IMR-90 (cell line): Measurements from ENCODE around the gene ALPK3. TPM values are rescaled to one million over a fixed set of nuclear protein-coding genes. Genes with fewer than 3 reads are reported as not detected.

Experiments used
- ATAC-seq: fragments of 200-7000 bp; cut with Tn5 transposase; 2 replicates; pipeline ENCODE4 v1.9.1; 2020; ENCODE audit warnings: low read depth, mild to moderate bottlenecking, moderate library complexity
- BruUV-seq: library from RNA; stranded (reverse); fragments of 400-500 nt; replicated peaks from 2 replicates; lab custom pipeline; 2021; lab: Mats Ljungman, UMichigan
- CTCF ChIA-PET: fragments of 300-600 bp; formaldehyde crosslinking; extraction: SDS; loops from one replicate; lab custom pipeline; 2021; ENCODE audit warnings: antibody characterized with exemption; lab: Yijun Ruan, JAX
- POLR2A ChIA-PET: fragments of 300-600 bp; sonication (Branson Sonifier 250); formaldehyde crosslinking; loops from one replicate; lab custom pipeline; 2022; ENCODE audit warnings: antibody characterized with exemption; ENCODE audit not compliant: unreplicated experiment; lab: Charles Lee
- DNase-seq: peaks from one replicate; pipeline ENCODE4 v3.0.0; 2013
- H2AFZ ChIP-seq: replicated peaks from 2 replicates; pipeline ENCODE3; 2013; ENCODE audit warnings: low read length, mild to moderate bottlenecking; ENCODE audit not compliant: poor library complexity
- H2AK5ac ChIP-seq: 2 replicates; pipeline ENCODE4 v1.6.1; 2013; ENCODE audit warnings: low read depth, low read length, inconsistent platforms
- H2AK9ac ChIP-seq: replicated peaks from 2 replicates; pipeline ENCODE3; 2013; ENCODE audit warnings: mild to moderate bottlenecking, low read depth, low read length, moderate library complexity; ENCODE audit not compliant: poor library complexity
- H2BK120ac ChIP-seq: 2 replicates; pipeline ENCODE4 v1.6.1; 2013; ENCODE audit warnings: low read depth, low read length, inconsistent platforms
- H2BK15ac ChIP-seq: 3 replicates; pipeline ENCODE4 v1.6.1; 2013; ENCODE audit warnings: low read depth, low read length, inconsistent platforms
- H2BK20ac ChIP-seq: 2 replicates; pipeline ENCODE4 v1.6.1; 2013; ENCODE audit warnings: low read depth, mild to moderate bottlenecking, inconsistent platforms, low read length, moderate library complexity
- H2BK5ac ChIP-seq: 2 replicates; pipeline ENCODE4 v1.6.1; 2013; ENCODE audit warnings: mild to moderate bottlenecking, low read depth, low read length, inconsistent platforms; ENCODE audit not compliant: poor library complexity, severe bottlenecking
- H3K14ac ChIP-seq: replicated peaks from 2 replicates; pipeline ENCODE4 v1.6.1; 2013; ENCODE audit warnings: low read depth, low read length, inconsistent platforms
- H3K18ac ChIP-seq: 2 replicates; pipeline ENCODE4 v1.6.1; 2013; ENCODE audit warnings: low read depth, low read length, control low read depth
- H3K23ac ChIP-seq: 2 replicates; pipeline ENCODE4 v1.6.1; 2013; ENCODE audit warnings: low read depth, low read length, inconsistent platforms
- H3K27ac ChIP-seq: 2 replicates; pipeline ENCODE4 v1.5.1; 2013; ENCODE audit warnings: mild to moderate bottlenecking, control low read depth, low read length; ENCODE audit not compliant: insufficient read depth
- H3K27me3 ChIP-seq: 2 replicates; pipeline ENCODE4 v1.6.1; 2013; ENCODE audit warnings: low read length; ENCODE audit not compliant: control insufficient read depth, insufficient read depth
- H3K36me3 ChIP-seq: 2 replicates; pipeline ENCODE4 v1.6.1; 2013; ENCODE audit warnings: low read length, mixed read lengths; ENCODE audit not compliant: control insufficient read depth, insufficient read depth
- H3K4ac ChIP-seq: 2 replicates; pipeline ENCODE4 v1.6.1; 2013; ENCODE audit warnings: low read depth, low read length, inconsistent platforms
- H3K4me1 ChIP-seq: 2 replicates; pipeline ENCODE4 v1.6.1; 2013; ENCODE audit warnings: low read length, mixed read lengths; ENCODE audit not compliant: control insufficient read depth, insufficient read depth
- H3K4me2 ChIP-seq: 2 replicates; pipeline ENCODE4 v1.6.1; 2013; ENCODE audit warnings: low read depth, mild to moderate bottlenecking, control low read depth, low read length, moderate library complexity
- H3K4me3 ChIP-seq: 2 replicates; pipeline ENCODE4 v1.5.1; 2013; ENCODE audit warnings: low read depth, mild to moderate bottlenecking, control low read depth, low read length, moderate library complexity; ENCODE audit not compliant: insufficient read depth
- H3K56ac ChIP-seq: 2 replicates; pipeline ENCODE4 v1.6.1; 2013; ENCODE audit warnings: low read length, inconsistent platforms; ENCODE audit not compliant: insufficient read depth; ENCODE audit errors: extremely low read depth
- H3K79me1 ChIP-seq, 2 experiments: 2 replicates each; pipeline ENCODE4 v1.6.1; 2013; ENCODE audit warnings: low read length in 2 of 2, inconsistent platforms in 1 of 2, low read depth in 1 of 2
- H3K9ac ChIP-seq: 2 replicates; pipeline ENCODE4 v1.6.1; 2013; ENCODE audit warnings: low read depth, low read length, control low read depth
- H3K9me1 ChIP-seq: 2 replicates; pipeline ENCODE4 v1.6.1; 2013; ENCODE audit warnings: low read length, inconsistent platforms; ENCODE audit not compliant: insufficient read depth
- H3K9me3 ChIP-seq: 2 replicates; pipeline ENCODE4 v1.6.1; 2013; ENCODE audit warnings: low read length; ENCODE audit not compliant: control insufficient read depth, insufficient read depth
- H4K20me1 ChIP-seq: 2 replicates; pipeline ENCODE4 v1.6.1; 2013; ENCODE audit warnings: low read length, inconsistent platforms; ENCODE audit not compliant: insufficient read depth
- H4K5ac ChIP-seq: 2 replicates; pipeline ENCODE4 v1.6.1; 2013; ENCODE audit warnings: mild to moderate bottlenecking, low read depth, low read length, control low read depth
- H4K8ac ChIP-seq, 2 experiments: 2 replicates each; pipeline ENCODE4 v1.6.1; 2013; ENCODE audit warnings: low read depth in 2 of 2, low read length in 2 of 2, control low read depth in 1 of 2, inconsistent platforms in 1 of 2
- H4K91ac ChIP-seq: 2 replicates; pipeline ENCODE4 v1.6.1; 2013; ENCODE audit warnings: low read depth, low read length, inconsistent platforms; ENCODE audit not compliant: insufficient read depth
- BHLHE40 ChIP-seq: fragments of 150-350 bp; IDR thresholded peaks from 2 replicates; pipeline ENCODE4 v1.6.1; 2016; ENCODE audit warnings: mild to moderate bottlenecking, low read depth, low read length
- CHD1 ChIP-seq: IDR thresholded peaks from 2 replicates; pipeline ENCODE4 v1.6.1; 2012; ENCODE audit warnings: low read depth, low read length, improper control_type of control experiment
- ELK1 ChIP-seq: fragments of 150-350 bp; IDR thresholded peaks from 2 replicates; pipeline ENCODE4 v1.6.1; 2016; ENCODE audit warnings: low read depth, mild to moderate bottlenecking, low read length, moderate library complexity, borderline replicate concordance
- FOS ChIP-seq: fragments of 150-350 bp; IDR thresholded peaks from 2 replicates; pipeline ENCODE4 v1.6.1; 2016; ENCODE audit warnings: low read depth, low read length
- MAFK ChIP-seq: IDR thresholded peaks from 2 replicates; pipeline ENCODE4 v1.6.1; 2012; ENCODE audit warnings: low read depth, low read length, improper control_type of control experiment
- MXI1 ChIP-seq: IDR thresholded peaks from 2 replicates; pipeline ENCODE4 v1.6.1; 2012; ENCODE audit warnings: low read depth, mild to moderate bottlenecking, low read length, moderate library complexity, borderline replicate concordance
- POLR2A ChIP-seq: IDR thresholded peaks from 2 replicates; pipeline ENCODE4 v1.6.1; 2012; ENCODE audit warnings: mild to moderate bottlenecking, low read depth, low read length
- RAD21 ChIP-seq: IDR thresholded peaks from 2 replicates; pipeline ENCODE4 v1.6.1; 2012; ENCODE audit warnings: low read length, improper control_type of control experiment
- SMC3 ChIP-seq: fragments of 150-350 bp; IDR thresholded peaks from 2 replicates; pipeline ENCODE4 v1.6.1; 2016; ENCODE audit warnings: low read depth, mild to moderate bottlenecking, antibody characterized with exemption, low read length, moderate library complexity
- WGBS, 2 experiments: methylation state at CpG; one replicate each; pipeline versions ENCODE4 v1.1.5 to v1.1.7; 2013; ENCODE audit warnings: missing lambda C conversion rate in 2 of 2; ENCODE audit not compliant: insufficient read length in 1 of 2; ENCODE audit errors: extremely low coverage in 2 of 2; 5-methylcytosine and 5-hydroxymethylcytosine counted together
- dilution Hi-C: fragments of 300-500 bp; cut with HindIII; formaldehyde crosslinking; loops from one replicate; pipeline ENCODE4 v1.14.3; 2018; ENCODE audit warnings: low sequenced_read_pairs; ENCODE audit not compliant: unreplicated experiment
- in situ Hi-C: fragments of 300-500 bp; cut with MboI; formaldehyde crosslinking; loops from 3 replicates; pipeline ENCODE4 v1.14.3; 2019; ENCODE audit warnings: low sequenced_read_pairs, inconsistent platforms, mixed read lengths
- intact Hi-C: fragments of 100-400 bp; cut with micrococcal nuclease; formaldehyde crosslinking; loops from 2 replicates; pipeline ENCODE4 v1.10.0; 2022
- polyA plus RNA-seq, 3 experiments: library from polyadenylated mRNA; depleted of rRNA; stranded (reverse); fragments of >200 nt; gene quantifications; 2 replicates each; pipeline ENCODE4 v1.2.3, GENCODE V29; 2012; ENCODE audit warnings: low replicate concordance in 1 of 3
- total RNA-seq: library from RNA; depleted of rRNA; stranded (reverse); fragments of >200 nt; gene quantifications from 2 replicates; pipeline ENCODE4 v1.2.3, GENCODE V29; 2012

ALPK3 gene
- total and polyA plus RNA-seq, 2 of the 4 experiments (the other 2 are of a cell fraction) = under 0.01 to 0.26 TPM

GRCh38 chr15:84842781-84843180, 25.6 kb downstream of the ALPK3 start:
- Histone ChIP-seq H3K4me1 (peaks cover 1% of the 10 kb centered on the region; the same call in 1 of the 2 replicates), H3K18ac (no peak overlapping the region), H2AK5ac (no peak overlapping the region), H3K79me1 (no peaks in the 10 kb centered on the region), H2BK5ac (no peak overlapping the region), H4K8ac (no peak overlapping the region), H2AK9ac (no peak overlapping the region), H2BK120ac (no peak overlapping the region), H3K9ac (no peak overlapping the region), H3K9me3 (peaks cover 3% of the 10 kb centered on the region; the same call in 1 of the 2 replicates), H2BK20ac (no peak overlapping the region), H3K27ac (no peak overlapping the region), H3K27me3 (peaks cover 4% of the 10 kb centered on the region), H4K5ac (no peak overlapping the region), H3K56ac (no peak overlapping the region), H3K23ac (no peak overlapping the region), H3K9me1 (no peaks in the 10 kb centered on the region), H4K20me1 (no peaks in the 10 kb centered on the region), H3K14ac (no peak overlapping the region), H2AFZ (no peak overlapping the region), H4K91ac (no peak overlapping the region), H2BK15ac (no peak overlapping the region), H3K36me3 (no peaks in the 10 kb centered on the region), H3K4ac (no peak overlapping the region), H3K4me2 (no peak overlapping the region), H3K4me3 (no peak overlapping the region)
- POLR2A ChIA-PET = no interaction called here
- BruUV-seq = no TSS peak
- in situ Hi-C loops = no loop called here
- no peak for TF ChIP-seq FOS
- TF ChIP-seq POLR2A = no peak
- no peak for TF ChIP-seq CHD1
- no peak for TF ChIP-seq SMC3
- no peak for TF ChIP-seq RAD21
- TF ChIP-seq MAFK = no peak
- TF ChIP-seq BHLHE40 = no peak
- no peak for TF ChIP-seq MXI1
- TF ChIP-seq ELK1 = no peak
- no peak for ATAC-seq
- WGBS, 2 experiments = 100% methylated on average over 1 of the region's 1 CpG; no CpG with 5 or more reads in 1 of the 2 experiments
- dilution Hi-C loops = no loop called here
- CTCF ChIA-PET = no interaction called here
- intact Hi-C loops = no loop called here
- no peak for DNase-seq
